Ovary (tissue), 9 donors: Measurements from ENCODE around the gene ASCL5. TPM values are rescaled to one million over a fixed set of nuclear protein-coding genes. Genes with fewer than 3 reads are reported as not detected.

Experiments used
- DNase-seq, 5 donors: peaks; one replicate each; pipeline ENCODE4 v3.0.0-alpha.2; 2019 to 2020
- H3K27ac ChIP-seq, 2 donors: fragments of 200-600 bp; one replicate each; pipeline versions ENCODE4 v1.5.1 to v1.8.0; 2019 to 2022
- H3K27me3 ChIP-seq: fragments of 200-600 bp; one replicate; pipeline ENCODE4 v1.8.0; 2022
- H3K36me3 ChIP-seq: fragments of 200-600 bp; sonication (generic); one replicate; pipeline ENCODE4 v1.5.1; 2019
- H3K4me1 ChIP-seq: one replicate; pipeline ENCODE4 v1.8.1; 2013; ENCODE audit warnings: mild to moderate bottlenecking, moderate library complexity; ENCODE audit not compliant: insufficient read depth
- H3K4me3 ChIP-seq: fragments of 200-600 bp; sonication (generic); one replicate; pipeline ENCODE4 v1.5.1; 2017
- H3K9me3 ChIP-seq, 2 donors: fragments of 200-600 bp in 1 of 2; sonication (generic) in 1 of 2; one replicate each; pipeline versions ENCODE4 v1.5.1 to v1.8.1; 2013 to 2019; ENCODE audit warnings: mild to moderate bottlenecking in 1 of 2, moderate library complexity in 1 of 2
- CTCF ChIP-seq, 3 donors: fragments of 450-650 bp in 2 of 3; fragments of 200-600 bp in 1 of 3; IDR thresholded peaks; one replicate each; pipeline versions ENCODE4 v1.5.1 to v1.8.0; 2016 to 2022; ENCODE audit warnings: antibody characterized with exemption in 3 of 3, mild to moderate bottlenecking in 1 of 3
- EP300 ChIP-seq: sonication (generic); formaldehyde crosslinking; IDR thresholded peaks from one replicate; pipeline ENCODE4 v1.6.1; 2017; ENCODE audit warnings: antibody characterized with exemption
- POLR2A ChIP-seq: fragments of 450-650 bp; IDR thresholded peaks from one replicate; pipeline ENCODE4 v1.6.1; 2017; ENCODE audit warnings: antibody characterized with exemption, mild to moderate bottlenecking, moderate library complexity
- WGBS, 3 donors: extraction: QIAGEN DNeasy Blood & Tissue Kit in 1 of 3; methylation state at CpG; one replicate each; pipeline versions ENCODE4 v1.1.5 to v1.1.7; 2013 to 2017; 5-methylcytosine and 5-hydroxymethylcytosine counted together
- intact Hi-C, 4 donors: fragments of 100-400 bp; cut with DNase I; formaldehyde crosslinking; loops; one replicate each; pipeline versions ENCODE4 v1.11.0 to v1.15.1; 2022 to 2023
- polyA plus RNA-seq, 2 donors: library from polyadenylated mRNA; stranded (reverse); fragments of 200-250 nt in 1 of 2; fragments of 350-450 nt in 1 of 2; fragmentation: Illumina TruSeq in 1 of 2; extraction: RNeasy Lipid Tissue Mini Kit (QIAGEN cat#74804) in 1 of 2; gene quantifications; one replicate each; pipeline ENCODE4 v1.2.3, GENCODE V29; 2013 to 2014
- total RNA-seq, 7 donors: library from RNA; depleted of rRNA in 2 of 7; stranded (reverse); fragments of >200 nt in 2 of 7; fragmentation: NEBNext Ultra II Directional in 3 of 7; extraction: Animal tissue kit (Norgen Biotek cat#: 25700) in 3 of 7; gene quantifications; one replicate each; pipeline versions ENCODE4 v1.1.0 to v1.2.4, GENCODE V29; 2016 to 2023
- donor health status: DM: no; HTN: no; CAD: no; lungs with moderate emphysema.
- donor health status: DM: no; HTN: no; CAD: no.
- donor health status: Bipolar disorder and iron deficiency.
- donor health status: DM: yes; HTN: yes; CAD: no.
- donor health status: DM: no; HTN: no; CAD: no.
- donor health status: DM: yes; HTN: yes; CAD: no.

Gene ASCL5
- total and polyA plus RNA-seq, 9 donors: 0.06 TPM; not detected in 8

DNA sequence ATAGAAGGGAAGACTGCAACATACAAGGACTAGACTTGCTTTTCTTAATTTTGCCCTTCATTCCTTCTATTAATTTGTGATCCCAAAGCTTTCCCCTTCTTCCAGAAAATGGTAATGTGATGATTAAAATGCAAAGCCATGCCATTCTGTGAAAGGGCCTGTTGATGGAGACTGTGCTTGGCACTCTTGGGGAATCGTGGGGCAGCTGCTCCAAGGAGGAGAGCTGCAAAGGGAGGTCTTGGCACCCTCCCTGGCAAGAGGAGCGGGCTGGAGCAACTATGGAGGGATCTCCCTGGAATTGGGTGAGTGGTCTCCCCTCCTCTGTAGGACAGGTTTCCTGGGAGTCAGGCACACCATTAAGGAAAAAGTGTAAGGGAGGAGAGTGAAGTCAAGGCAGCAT, 31.4 kb downstream of the ASCL5 start:
- Histone ChIP-seq H3K4me1 (no peaks in the 10 kb centered on the region), H3K9me3 (no peaks in the 10 kb centered on the region), H3K27me3 (no peaks in the 10 kb centered on the region), H3K36me3 (no peaks in the 10 kb centered on the region), H3K4me3 (no peak overlapping the region), H3K27ac (no peak overlapping the region)
- WGBS, 3 donors: 86 to 91% (median 89%) methylated on average over 2 of the region's 2 CpGs
- intact Hi-C loops: no loop called here
- DNase-seq: no peak
- TF ChIP-seq CTCF (IDR thresholded peaks at IDR 0.05) (no peak), POLR2A (no peak), EP300 (no peak)

DNA sequence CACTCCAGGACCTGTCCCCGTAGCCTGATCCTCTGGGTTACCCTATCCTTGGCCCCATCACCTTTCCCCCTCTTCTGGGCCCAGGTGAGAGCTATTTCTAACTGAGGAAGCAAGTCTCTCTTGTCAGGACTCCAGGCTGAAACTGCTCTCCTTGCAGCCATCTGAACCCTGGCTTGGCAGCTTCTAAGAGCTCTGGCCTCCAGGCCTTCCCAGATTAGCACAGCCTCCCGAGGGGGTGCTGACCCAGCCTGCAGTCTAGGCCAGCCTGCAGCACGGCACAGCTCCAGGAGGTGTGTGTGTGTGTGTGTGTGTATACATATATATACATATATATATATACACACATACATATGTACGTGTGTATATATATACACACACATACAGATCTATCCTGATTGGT, 32.2 kb downstream of the ASCL5 start:
- intact Hi-C loops: no loop called here
- TF ChIP-seq POLR2A: no peak
- no peak for TF ChIP-seq CTCF (IDR thresholded peaks at IDR 0.05)
- TF ChIP-seq EP300: no peak
- H3K9me3 ChIP-seq: no peaks in the 10 kb centered on the region
- no peaks in the 10 kb centered on the region for H3K36me3 ChIP-seq
- H3K4me3 ChIP-seq: no peak overlapping the region
- WGBS, 3 donors: 48 to 62% (median 61%) methylated on average over 4 of the region's 4 CpGs
- H3K27ac ChIP-seq: no peak overlapping the region
- H3K27me3 ChIP-seq: no peaks in the 10 kb centered on the region
- DNase-seq: no peak
- no peaks in the 10 kb centered on the region for H3K4me1 ChIP-seq

DNA sequence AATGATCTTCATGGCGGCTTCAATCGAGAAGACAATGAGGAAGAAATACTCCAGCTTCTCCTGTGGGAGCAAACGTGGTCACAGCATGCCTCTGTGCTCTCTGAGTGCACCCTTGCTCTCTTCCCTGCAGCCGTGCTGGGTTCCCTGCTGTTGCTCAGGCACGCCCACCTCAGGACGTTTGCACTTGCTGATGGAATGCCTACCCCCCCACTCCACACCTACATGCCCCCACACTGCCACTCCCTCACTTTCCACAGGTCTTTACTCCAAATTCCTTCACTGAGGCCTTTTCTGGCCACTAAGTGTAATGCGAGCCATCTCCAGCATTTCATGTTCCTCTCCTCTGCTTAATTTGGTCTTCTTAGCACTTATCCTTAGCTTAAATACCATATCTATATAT, 33.0 kb downstream of the ASCL5 start:
- no peaks in the 10 kb centered on the region for H3K4me1 ChIP-seq
- no peaks in the 10 kb centered on the region for H3K27me3 ChIP-seq
- H3K9me3 ChIP-seq: no peaks in the 10 kb centered on the region
- no peak for TF ChIP-seq POLR2A
- TF ChIP-seq CTCF (IDR thresholded peaks at IDR 0.05): no peak
- TF ChIP-seq EP300: no peak
- no peak overlapping the region for H3K27ac ChIP-seq
- DNase-seq: no peak
- intact Hi-C loops: no loop called here
- H3K36me3 ChIP-seq: no peaks in the 10 kb centered on the region
- WGBS, 3 donors: 71 to 77% (median 73%) methylated on average over 7 of the region's 7 CpGs
- no peak overlapping the region for H3K4me3 ChIP-seq

- Histone ChIP-seq H3K27ac (no peak overlapping the region), H3K4me3 (no peak overlapping the region), H3K4me1 (no peaks in the 10 kb centered on the region), H3K9me3 (no peaks in the 10 kb centered on the region), H3K36me3 (no peaks in the 10 kb centered on the region), H3K27me3 (no peaks in the 10 kb centered on the region)
- intact Hi-C loops: no loop called here
- no peak for DNase-seq
- 85 to 94% (median 87%) methylated on average over 7 of the region's 7 CpGs for WGBS, 3 donors
- TF ChIP-seq EP300 (no peak), POLR2A (no peak), CTCF (IDR thresholded peaks at IDR 0.05) (no peak)
Measured at GRCh38 chr1:201093561-201093960, 33.4 kb downstream of the ASCL5 start.

GRCh38 chr1:201092738-201093137, 34.2 kb downstream of the ASCL5 start:
- H3K4me3 ChIP-seq: no peak overlapping the region
- TF ChIP-seq EP300: no peak
- no peak for TF ChIP-seq CTCF (IDR thresholded peaks at IDR 0.05)
- no peak for TF ChIP-seq POLR2A
- no peaks in the 10 kb centered on the region for H3K9me3 ChIP-seq
- H3K27ac ChIP-seq: no peak overlapping the region
- intact Hi-C loops: no loop called here
- WGBS, 3 donors: 58 to 73% (median 62%) methylated on average over 3 of the region's 3 CpGs
- no peaks in the 10 kb centered on the region for H3K36me3 ChIP-seq
- no peaks in the 10 kb centered on the region for H3K27me3 ChIP-seq
- no peaks in the 10 kb centered on the region for H3K4me1 ChIP-seq
- no peak for DNase-seq
